Peyer's patch (tissue), 4 donors: ENCODE data around the gene MORC1. TPM values are rescaled to one million over a fixed set of nuclear protein-coding genes. Genes with fewer than 3 reads are reported as not detected.

Experiments used
- DNase-seq, 3 donors: peaks; one replicate each; pipeline ENCODE4 v3.0.0-alpha.2; 2017 to 2019
- H3K27ac ChIP-seq, 4 donors: fragments of 200-600 bp; sonication (generic); one replicate each; pipeline ENCODE4 v1.5.1; 2016 to 2019
- H3K27me3 ChIP-seq, 2 donors: fragments of 200-600 bp; sonication (generic); one replicate each; pipeline ENCODE4 v1.5.1; 2019
- H3K36me3 ChIP-seq, 3 donors: fragments of 200-600 bp; sonication (generic); one replicate each; pipeline ENCODE4 v1.5.1; 2016 to 2019
- H3K4me1 ChIP-seq, 4 donors: fragments of 200-600 bp; sonication (generic); one replicate each; pipeline ENCODE4 v1.5.1; 2016 to 2019
- H3K4me3 ChIP-seq, 4 donors: fragments of 200-600 bp; sonication (generic); 1 replicate in 3 of 4; 2 replicates in 1 of 4; pipeline ENCODE4 v1.5.1; 2016 to 2019; ENCODE audit warnings: mild to moderate bottlenecking in 1 of 4
- H3K9me3 ChIP-seq, 4 donors: fragments of 200-600 bp; sonication (generic); one replicate each; pipeline ENCODE4 v1.5.1; 2016 to 2019; ENCODE audit warnings: mild to moderate bottlenecking in 1 of 4
- POLR2A ChIP-seq, 2 donors: fragments of 450-650 bp; IDR thresholded peaks; one replicate each; pipeline ENCODE4 v1.5.1; 2017; ENCODE audit warnings: antibody characterized with exemption in 2 of 2, mild to moderate bottlenecking in 2 of 2, moderate library complexity in 2 of 2
- total RNA-seq, 4 donors: library from RNA; depleted of rRNA; stranded (reverse); fragments of >200 nt; gene quantifications; one replicate each; pipeline ENCODE4 v1.1.0, GENCODE V29; 2016
- TF ChIP-seq, protein P1 (sequence below), 6 experiments: fragments of 450-650 bp in 4 of 6; fragments of 200-600 bp in 2 of 6; sonication (generic) in 1 of 6; IDR thresholded peaks; one replicate each; pipeline ENCODE4 v1.5.1; 2017 to 2019; ENCODE audit warnings: antibody characterized with exemption in 6 of 6, mild to moderate bottlenecking in 3 of 6, moderate library complexity in 1 of 6

Gene MORC1
- total RNA-seq, 4 donors from 2014 or later = 0.54 TPM; not detected in 3

DNA sequence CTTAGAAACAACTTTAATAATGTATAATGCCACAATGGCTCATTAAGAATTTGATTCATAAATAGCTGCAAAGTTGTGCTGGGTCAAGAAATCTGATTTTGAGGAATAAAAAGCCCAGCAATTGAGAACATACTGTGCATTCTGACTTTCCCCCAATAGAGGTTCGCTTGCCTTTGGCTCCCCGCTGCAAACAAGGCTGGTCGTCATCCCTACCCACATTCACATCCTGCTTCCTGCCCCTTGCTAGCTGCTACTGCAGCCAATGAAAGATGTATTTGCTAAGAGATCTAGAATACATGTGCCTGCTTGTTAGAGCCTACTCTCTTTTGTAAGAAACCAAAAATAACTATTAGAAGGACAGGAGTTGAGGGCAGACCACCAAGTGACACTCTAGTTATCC lies 112.5 kb downstream of the MORC1 start:
- Histone ChIP-seq H3K4me3 (no peak overlapping the region), H3K27me3 (no peaks in the 10 kb centered on the region), H3K4me1 (no peaks in the 10 kb centered on the region), H3K9me3 (no peaks in the 10 kb centered on the region), H3K27ac (no peak overlapping the region), H3K36me3 (no peaks in the 10 kb centered on the region)
- DNase-seq = no peak
- TF ChIP-seq, protein P1, sequence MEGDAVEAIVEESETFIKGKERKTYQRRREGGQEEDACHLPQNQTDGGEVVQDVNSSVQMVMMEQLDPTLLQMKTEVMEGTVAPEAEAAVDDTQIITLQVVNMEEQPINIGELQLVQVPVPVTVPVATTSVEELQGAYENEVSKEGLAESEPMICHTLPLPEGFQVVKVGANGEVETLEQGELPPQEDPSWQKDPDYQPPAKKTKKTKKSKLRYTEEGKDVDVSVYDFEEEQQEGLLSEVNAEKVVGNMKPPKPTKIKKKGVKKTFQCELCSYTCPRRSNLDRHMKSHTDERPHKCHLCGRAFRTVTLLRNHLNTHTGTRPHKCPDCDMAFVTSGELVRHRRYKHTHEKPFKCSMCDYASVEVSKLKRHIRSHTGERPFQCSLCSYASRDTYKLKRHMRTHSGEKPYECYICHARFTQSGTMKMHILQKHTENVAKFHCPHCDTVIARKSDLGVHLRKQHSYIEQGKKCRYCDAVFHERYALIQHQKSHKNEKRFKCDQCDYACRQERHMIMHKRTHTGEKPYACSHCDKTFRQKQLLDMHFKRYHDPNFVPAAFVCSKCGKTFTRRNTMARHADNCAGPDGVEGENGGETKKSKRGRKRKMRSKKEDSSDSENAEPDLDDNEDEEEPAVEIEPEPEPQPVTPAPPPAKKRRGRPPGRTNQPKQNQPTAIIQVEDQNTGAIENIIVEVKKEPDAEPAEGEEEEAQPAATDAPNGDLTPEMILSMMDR (IDR thresholded peaks at IDR 0.05) = no peak
- TF ChIP-seq POLR2A (IDR thresholded peaks at IDR 0.05) = no peak

DNA sequence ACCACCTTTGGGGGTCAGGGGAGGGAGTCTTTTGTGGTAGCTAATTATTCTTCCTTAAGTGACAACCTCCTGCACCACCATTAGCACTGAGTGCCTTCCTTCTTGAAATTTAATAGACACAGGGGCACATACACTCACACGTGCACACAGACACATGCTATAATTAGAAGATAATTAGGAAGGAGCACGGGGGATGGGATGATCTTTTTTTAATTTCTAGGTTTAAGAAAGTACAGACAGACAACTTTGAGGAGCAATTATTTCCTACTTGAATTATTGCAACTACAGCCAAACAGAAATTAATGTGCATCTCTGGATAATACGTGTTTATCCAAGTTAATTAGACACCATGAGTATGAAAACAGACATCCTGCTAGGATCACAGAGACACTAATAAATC lies 119.5 kb downstream of the MORC1 start:
- no peaks in the 10 kb centered on the region for H3K36me3 ChIP-seq
- no peak for TF ChIP-seq POLR2A (IDR thresholded peaks at IDR 0.05)
- TF ChIP-seq, protein P1 (IDR thresholded peaks at IDR 0.05) = no peak
- DNase-seq = no peak
- H3K9me3 ChIP-seq = no peaks in the 10 kb centered on the region
- no peaks in the 10 kb centered on the region for H3K27me3 ChIP-seq
- no peak overlapping the region for H3K27ac ChIP-seq
- no peaks in the 10 kb centered on the region for H3K4me1 ChIP-seq
- H3K4me3 ChIP-seq = no peak overlapping the region

DNA sequence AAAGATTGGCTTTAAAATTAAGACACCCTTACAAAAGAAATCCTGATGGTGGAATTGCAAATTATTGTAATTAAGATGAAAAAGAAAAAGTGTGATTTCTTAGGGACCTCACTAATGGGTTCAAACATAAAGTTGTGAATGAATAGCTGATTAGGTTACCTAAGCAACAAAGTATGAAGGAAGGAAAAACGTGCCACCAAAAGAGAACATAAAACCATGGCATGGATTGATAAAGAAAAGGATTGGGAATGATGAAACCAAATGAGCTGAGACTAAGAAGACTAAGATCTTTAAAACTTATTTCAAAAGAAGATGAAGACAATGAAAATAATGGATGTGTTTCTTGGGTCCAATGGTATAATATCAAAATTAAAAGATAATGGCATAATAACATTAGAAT lies 132.1 kb downstream of the MORC1 start:
- TF ChIP-seq POLR2A (IDR thresholded peaks at IDR 0.05) = no peak
- TF ChIP-seq, protein P1 (IDR thresholded peaks at IDR 0.05) = no peak
- Histone ChIP-seq H3K36me3 (no peaks in the 10 kb centered on the region), H3K4me3 (no peak overlapping the region), H3K4me1 (no peaks in the 10 kb centered on the region), H3K9me3 (no peaks in the 10 kb centered on the region), H3K27ac (no peak overlapping the region), H3K27me3 (no peaks in the 10 kb centered on the region)
- DNase-seq = no peak

DNA sequence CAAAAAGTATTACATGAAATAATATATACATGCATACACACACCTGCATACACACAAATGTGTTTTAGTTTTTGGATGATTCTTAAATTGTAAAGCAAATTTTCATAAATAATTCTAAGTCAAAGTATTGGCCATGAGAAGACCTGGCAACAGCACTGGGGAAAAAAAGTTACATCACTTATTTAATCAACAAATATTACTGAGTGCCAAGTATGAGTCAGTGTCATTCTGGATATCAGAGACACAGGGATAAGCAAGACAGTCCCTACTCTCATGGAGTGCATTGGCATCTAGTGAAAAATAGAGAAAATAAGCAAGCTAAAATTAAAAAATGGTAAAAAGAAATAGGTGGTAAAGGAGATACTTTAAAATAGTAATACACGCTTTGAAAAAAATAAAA lies 134.9 kb downstream of the MORC1 start:
- TF ChIP-seq POLR2A (IDR thresholded peaks at IDR 0.05) = no peak
- TF ChIP-seq, protein P1 (IDR thresholded peaks at IDR 0.05) = no peak
- no peak overlapping the region for H3K27ac ChIP-seq
- H3K4me1 ChIP-seq = no peaks in the 10 kb centered on the region
- no peaks in the 10 kb centered on the region for H3K36me3 ChIP-seq
- H3K9me3 ChIP-seq = no peaks in the 10 kb centered on the region
- no peak for DNase-seq
- H3K4me3 ChIP-seq = no peak overlapping the region
- no peaks in the 10 kb centered on the region for H3K27me3 ChIP-seq

DNA sequence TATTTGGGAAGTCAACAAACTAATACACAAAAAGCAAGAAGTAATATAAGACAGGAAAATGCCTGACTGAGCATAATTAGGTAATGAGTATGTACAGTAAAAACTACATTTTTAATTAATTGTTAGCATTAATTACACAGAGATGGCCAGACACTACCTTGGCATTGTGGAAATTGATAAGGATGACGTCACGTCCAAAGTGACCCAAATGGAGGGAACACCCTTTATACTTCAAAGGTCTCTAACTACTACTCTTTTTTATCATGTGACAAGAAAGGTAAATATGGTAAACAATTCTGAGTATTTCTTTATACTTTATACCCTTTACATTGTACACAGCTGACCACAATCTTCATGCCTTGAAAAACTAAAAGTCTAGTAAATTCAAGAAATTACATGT lies 141.9 kb downstream of the MORC1 start:
- DNase-seq = no peak
- no peaks in the 10 kb centered on the region for H3K36me3 ChIP-seq
- H3K4me3 ChIP-seq = no peak overlapping the region
- H3K27ac ChIP-seq = no peak overlapping the region
- no peaks in the 10 kb centered on the region for H3K9me3 ChIP-seq
- TF ChIP-seq, protein P1 (IDR thresholded peaks at IDR 0.05) = no peak
- TF ChIP-seq POLR2A (IDR thresholded peaks at IDR 0.05) = no peak
- no peaks in the 10 kb centered on the region for H3K27me3 ChIP-seq
- H3K4me1 ChIP-seq = no peaks in the 10 kb centered on the region

DNA sequence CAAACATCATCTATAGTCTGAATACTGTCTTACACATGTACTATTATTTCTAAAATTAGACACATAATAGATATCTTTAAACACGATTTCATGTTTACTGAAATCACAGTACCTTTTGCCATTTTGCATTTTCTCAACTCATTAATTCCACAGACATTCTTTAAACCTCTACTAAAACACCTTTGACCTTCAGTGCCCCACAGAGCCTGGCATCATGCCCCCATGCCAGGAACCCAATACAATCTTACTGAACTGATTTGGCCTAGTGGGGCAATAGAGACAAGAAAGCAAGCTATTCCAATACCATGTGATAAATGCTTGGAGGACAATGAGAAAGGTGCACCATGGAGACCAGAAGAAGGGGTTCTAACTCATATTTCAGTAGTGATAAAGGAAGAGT lies 144.9 kb downstream of the MORC1 start:
- DNase-seq = no peak
- H3K36me3 ChIP-seq = no peaks in the 10 kb centered on the region
- TF ChIP-seq, protein P1 (IDR thresholded peaks at IDR 0.05) = no peak
- no peak for TF ChIP-seq POLR2A (IDR thresholded peaks at IDR 0.05)
- no peaks in the 10 kb centered on the region for H3K27me3 ChIP-seq
- H3K9me3 ChIP-seq = no peaks in the 10 kb centered on the region
- no peak overlapping the region for H3K4me3 ChIP-seq
- H3K4me1 ChIP-seq = no peaks in the 10 kb centered on the region
- no peak overlapping the region for H3K27ac ChIP-seq
